Measurements from ENCODE around the gene DENND5B. TPM values are rescaled to one million over a fixed set of nuclear protein-coding genes. Genes with fewer than 3 reads are reported as not detected.
"Not testable (repeated sequence)": the region's sequence is repeated elsewhere in the genome, so short reads cannot be mapped to it uniquely, and the experiment has no call there.

The DENND5B gene
- total RNA-seq, 1 experiment from 2014 or later = 18.1 TPM

- no peak for DNase-seq (ENCODE audit: low read depth)
These were observed 33.2 kb downstream of the DENND5B start for GRCh38 chr12:31557707-31558106.

GRCh38 chr12:31555466-31555865 is 35.5 kb downstream of the DENND5B start:
- DNase-seq (ENCODE audit: low read depth) = not testable (repeated sequence)

- DNase-seq (ENCODE audit: low read depth) = not testable (repeated sequence)
These were observed 40.3 kb downstream of the DENND5B start for GRCh38 chr12:31550590-31550989.

- DNase-seq (ENCODE audit: low read depth) = no peak
These were observed 54.3 kb downstream of the DENND5B start for GRCh38 chr12:31536672-31537071.

DNA sequence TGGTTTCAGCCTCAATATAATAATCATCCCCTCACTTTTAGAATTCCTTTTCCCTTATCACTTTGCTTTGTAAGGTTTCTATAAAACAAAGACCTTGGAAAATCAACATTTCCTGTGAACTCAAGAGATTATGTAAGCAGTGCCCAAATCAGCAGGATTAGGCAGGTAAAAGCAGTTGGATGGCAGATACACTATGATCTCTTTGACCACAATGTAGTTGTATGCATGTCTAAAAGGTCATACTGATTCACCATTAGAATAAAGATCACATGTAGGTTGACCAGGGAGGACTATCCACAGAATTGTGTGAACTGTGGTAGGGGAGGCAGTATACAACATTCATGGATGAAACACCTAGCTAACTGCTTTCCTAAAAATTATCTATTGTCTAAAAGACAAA is 57.5 kb downstream of the DENND5B start:
- DNase-seq (ENCODE audit: low read depth) = no peak

- DNase-seq (ENCODE audit: low read depth) = no peak
These were observed 59.0 kb downstream of the DENND5B start for GRCh38 chr12:31531893-31532292.

- DNase-seq (ENCODE audit: low read depth) = no peak
These were observed 62.8 kb downstream of the DENND5B start for GRCh38 chr12:31528095-31528494.

GRCh38 chr12:31527083-31527482 is 63.9 kb downstream of the DENND5B start:
- no peak for DNase-seq (ENCODE audit: low read depth)

- no peak for DNase-seq (ENCODE audit: low read depth)
These were observed 64.8 kb downstream of the DENND5B start for GRCh38 chr12:31526158-31526546.

DNA sequence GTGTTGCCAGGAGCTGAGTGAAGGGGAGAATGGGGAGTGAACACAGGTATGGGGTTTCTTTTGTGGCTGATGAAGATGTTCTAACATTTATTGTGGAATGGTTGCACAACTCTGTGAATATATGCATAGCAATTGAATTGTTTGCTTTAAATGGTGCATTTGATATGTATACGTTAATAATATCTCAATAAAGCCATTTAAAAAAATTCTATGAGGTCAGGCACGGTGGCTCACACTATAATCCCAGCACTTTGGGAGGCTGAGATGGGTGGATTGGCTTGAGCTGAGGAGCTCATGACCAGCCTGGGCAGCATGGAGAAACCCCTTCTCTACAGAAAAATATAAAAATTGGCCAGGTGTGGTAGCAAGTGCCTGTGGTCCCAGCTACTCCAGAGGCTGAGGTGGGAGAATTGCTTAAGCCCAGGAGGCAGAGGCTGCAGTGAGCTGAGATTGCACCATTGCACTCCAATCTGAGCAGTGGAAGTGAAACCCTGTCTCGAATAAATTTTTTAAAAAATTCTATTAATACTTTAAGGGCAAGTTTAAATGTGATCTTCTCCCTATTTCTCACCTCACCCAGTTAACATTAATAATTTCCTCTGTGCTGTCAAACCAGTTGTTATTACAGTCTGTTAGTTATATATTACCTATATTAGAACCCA is 65.3 kb downstream of the DENND5B start:
- no peak for DNase-seq (ENCODE audit: low read depth)

DNA sequence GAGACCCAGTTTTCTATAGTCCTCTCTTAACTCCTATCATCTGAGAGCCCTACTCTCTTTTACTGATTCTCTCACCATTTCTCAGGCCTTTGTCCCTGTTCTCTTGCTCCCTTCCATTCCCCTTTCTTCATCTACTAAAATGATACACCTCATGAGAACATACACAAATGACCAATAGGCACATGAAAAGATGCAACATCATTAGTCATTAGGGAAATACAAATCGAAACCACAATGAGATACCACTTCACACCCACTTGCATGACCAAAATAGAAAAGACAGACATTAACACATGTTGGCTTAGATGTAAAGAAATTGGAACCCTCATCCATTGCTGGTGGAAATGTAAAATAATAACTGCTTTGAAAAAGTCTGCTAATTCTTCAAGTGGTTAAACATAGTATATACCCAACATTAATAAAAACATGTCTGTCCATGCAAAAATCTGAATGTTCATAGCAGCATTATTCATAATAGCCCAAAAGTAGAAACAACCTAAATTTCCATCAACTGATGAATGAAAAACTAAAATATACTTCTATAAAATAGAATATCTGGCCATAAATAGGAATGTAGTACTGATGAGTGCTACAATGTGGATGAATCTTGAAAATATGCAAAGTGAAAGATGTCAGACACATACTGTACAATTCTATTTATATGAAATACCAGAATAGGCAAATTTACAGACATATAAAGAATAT is 66.0 kb downstream of the DENND5B start:
- peak; percentile 60 for DNase-seq (ENCODE audit: low read depth)

GRCh38 chr12:31523306-31523705 is 67.6 kb downstream of the DENND5B start:
- no peak for DNase-seq (ENCODE audit: low read depth)

- DNase-seq (ENCODE audit: low read depth) = no peak
These were observed 68.3 kb downstream of the DENND5B start for GRCh38 chr12:31522607-31523006.

DNA sequence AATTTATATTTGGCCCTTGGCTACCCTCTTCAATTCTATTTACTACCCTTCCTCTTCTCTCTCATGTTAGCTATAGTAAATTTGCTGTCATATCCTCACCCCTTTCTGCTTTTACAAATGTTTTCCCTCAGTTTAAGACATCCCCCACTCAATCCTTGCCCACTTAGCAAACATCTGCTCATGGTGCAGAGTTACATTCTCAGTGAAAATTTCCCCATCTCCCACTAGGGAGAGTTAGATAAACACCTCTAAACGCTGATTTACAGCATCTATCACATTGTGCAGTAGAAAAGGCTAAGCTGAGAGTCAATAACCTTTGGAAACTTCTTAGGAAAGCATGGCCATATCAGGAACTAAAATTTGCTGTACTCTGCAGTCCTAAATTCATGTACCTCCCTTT is 69.0 kb downstream of the DENND5B start:
- no peak for DNase-seq (ENCODE audit: low read depth)

- no peak for DNase-seq (ENCODE audit: low read depth)
These were observed 71.4 kb downstream of the DENND5B start for GRCh38 chr12:31519511-31519910.

GRCh38 chr12:31518680-31519227 is 72.2 kb downstream of the DENND5B start:
- DNase-seq (ENCODE audit: low read depth) = peak; percentile 95

DNA sequence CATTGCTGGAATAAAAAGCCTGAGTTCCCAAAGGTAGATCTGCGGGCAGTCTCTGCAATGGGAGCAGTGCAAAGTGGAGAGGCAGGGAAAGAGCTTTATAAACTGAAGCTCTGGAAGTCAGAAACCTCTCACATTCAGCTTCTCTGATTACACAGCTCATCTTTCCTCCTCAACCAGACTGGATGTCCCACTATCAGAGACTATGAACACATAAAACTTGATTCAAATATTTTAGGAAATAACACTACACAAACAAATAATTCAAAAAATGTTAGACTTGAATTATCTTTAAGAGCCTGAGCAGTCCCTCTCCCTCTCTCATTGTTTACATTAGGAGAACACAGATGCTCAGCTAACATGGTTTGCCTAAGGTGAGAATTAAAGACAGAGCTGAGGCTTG is 72.9 kb downstream of the DENND5B start:
- DNase-seq (ENCODE audit: low read depth) = peak; percentile 15

DNA sequence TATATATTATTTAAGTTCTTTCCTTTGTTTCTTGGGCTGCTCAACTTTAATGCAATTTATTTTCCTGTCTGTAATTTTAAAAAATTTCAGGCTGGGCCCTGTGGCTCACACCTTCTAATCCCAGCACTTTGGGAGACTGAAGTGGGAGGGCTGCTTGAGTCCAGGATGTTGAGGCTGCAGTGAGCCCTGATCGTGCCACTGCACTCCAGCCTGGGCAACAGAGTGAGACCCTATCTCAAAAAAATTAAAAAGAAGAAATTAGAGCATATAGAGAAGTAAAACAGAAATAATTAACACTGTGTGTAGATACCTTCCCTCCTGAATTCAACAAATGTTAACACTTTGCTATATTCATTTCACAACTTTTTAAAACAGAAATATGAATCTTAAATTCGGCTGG is 74.2 kb downstream of the DENND5B start:
- DNase-seq (ENCODE audit: low read depth) = no peak

- DNase-seq (ENCODE audit: low read depth) = no peak
These were observed 76.0 kb downstream of the DENND5B start for GRCh38 chr12:31514912-31515311.

- DNase-seq (ENCODE audit: low read depth) = no peak
These were observed 80.9 kb downstream of the DENND5B start for GRCh38 chr12:31510034-31510433.

GRCh38 chr12:31508436-31509150 is 82.3 kb downstream of the DENND5B start:
- DNase-seq (ENCODE audit: low read depth) = no peak

- DNase-seq (ENCODE audit: low read depth) = peak; percentile 50
These were observed 83.0 kb downstream of the DENND5B start for GRCh38 chr12:31507966-31508365.

All from Daoy (cell line).